Astrocyte (in vitro differentiated cells and primary cell): Measurements from ENCODE around the gene TMED10.

ENCODE experiments used
- EZH2 ChIP-seq: IDR thresholded peaks from 2 replicates; pipeline ENCODE4 v1.6.1; 2012; ENCODE audit warnings: mild to moderate bottlenecking, low read length, inconsistent platforms; ENCODE audit not compliant: insufficient read depth
- TF ChIP-seq, protein P1 (sequence below): IDR thresholded peaks from 2 replicates; pipeline ENCODE4 v1.5.1; 2011; ENCODE audit warnings: low read depth, mild to moderate bottlenecking, inconsistent platforms, low read length, moderate library complexity; ENCODE audit not compliant: insufficient read depth

DNA sequence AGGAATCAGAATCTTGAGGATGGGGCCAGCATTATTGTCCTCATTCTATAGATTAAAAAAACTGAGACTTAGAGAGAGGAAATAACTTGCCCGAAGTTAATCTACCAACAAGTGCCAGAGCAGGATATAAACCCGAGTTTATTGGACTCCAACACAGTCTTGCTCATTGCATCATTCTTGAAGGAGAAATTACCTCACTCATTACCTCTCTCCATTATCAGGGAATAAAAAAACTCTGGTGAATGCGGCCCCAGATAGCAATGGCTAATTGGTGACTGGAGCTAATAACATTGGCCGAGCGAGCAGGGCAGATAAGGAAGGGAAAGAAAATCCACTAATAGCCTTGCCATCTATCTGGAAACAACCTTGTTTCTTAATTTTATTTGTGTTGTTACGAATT lies 24.7 kb upstream of the TMED10 start:
- no peak for TF ChIP-seq EZH2
- TF ChIP-seq, protein P1, sequence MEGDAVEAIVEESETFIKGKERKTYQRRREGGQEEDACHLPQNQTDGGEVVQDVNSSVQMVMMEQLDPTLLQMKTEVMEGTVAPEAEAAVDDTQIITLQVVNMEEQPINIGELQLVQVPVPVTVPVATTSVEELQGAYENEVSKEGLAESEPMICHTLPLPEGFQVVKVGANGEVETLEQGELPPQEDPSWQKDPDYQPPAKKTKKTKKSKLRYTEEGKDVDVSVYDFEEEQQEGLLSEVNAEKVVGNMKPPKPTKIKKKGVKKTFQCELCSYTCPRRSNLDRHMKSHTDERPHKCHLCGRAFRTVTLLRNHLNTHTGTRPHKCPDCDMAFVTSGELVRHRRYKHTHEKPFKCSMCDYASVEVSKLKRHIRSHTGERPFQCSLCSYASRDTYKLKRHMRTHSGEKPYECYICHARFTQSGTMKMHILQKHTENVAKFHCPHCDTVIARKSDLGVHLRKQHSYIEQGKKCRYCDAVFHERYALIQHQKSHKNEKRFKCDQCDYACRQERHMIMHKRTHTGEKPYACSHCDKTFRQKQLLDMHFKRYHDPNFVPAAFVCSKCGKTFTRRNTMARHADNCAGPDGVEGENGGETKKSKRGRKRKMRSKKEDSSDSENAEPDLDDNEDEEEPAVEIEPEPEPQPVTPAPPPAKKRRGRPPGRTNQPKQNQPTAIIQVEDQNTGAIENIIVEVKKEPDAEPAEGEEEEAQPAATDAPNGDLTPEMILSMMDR, result no peak
